HEK293 (cell line): ENCODE results near the gene CDT1.

Source experiments
- EGR2 ChIP-seq: fragments of 450-650 bp; formaldehyde crosslinking; IDR thresholded peaks from 2 replicates; pipeline ENCODE4 v1.5.1; 2016; ENCODE audit warnings: low read depth, missing biosample characterization, missing genetic modification characterization
- FEZF1 ChIP-seq: fragments of 450-650 bp; formaldehyde crosslinking; IDR thresholded peaks from 2 replicates; pipeline ENCODE4 v1.5.1; 2016; ENCODE audit warnings: missing biosample characterization, missing genetic modification characterization
- GLI4 ChIP-seq: fragments of 450-650 bp; formaldehyde crosslinking; IDR thresholded peaks from 2 replicates; pipeline ENCODE4 v1.5.1; 2016; ENCODE audit warnings: missing biosample characterization, missing genetic modification characterization
- HOXA7 ChIP-seq: sonication (generic); formaldehyde crosslinking; IDR thresholded peaks from 2 replicates; pipeline ENCODE4 v1.8.1; 2022; ENCODE audit warnings: missing genetic modification reagents, borderline replicate concordance
- KLF1 ChIP-seq: fragments of 450-650 bp; formaldehyde crosslinking; IDR thresholded peaks from 2 replicates; pipeline ENCODE4 v1.5.1; 2016; ENCODE audit warnings: missing biosample characterization, missing genetic modification characterization
- KLF16 ChIP-seq: fragments of 450-650 bp; formaldehyde crosslinking; IDR thresholded peaks from 2 replicates; pipeline ENCODE4 v1.5.1; 2017; ENCODE audit warnings: missing biosample characterization, missing genetic modification characterization
- MEIS1 ChIP-seq: sonication (generic); formaldehyde crosslinking; IDR thresholded peaks from 2 replicates; pipeline ENCODE4 v1.8.1; 2022; ENCODE audit warnings: missing genetic modification reagents, mild to moderate bottlenecking, borderline replicate concordance
- MYNN ChIP-seq: fragments of 450-650 bp; formaldehyde crosslinking; IDR thresholded peaks from 2 replicates; pipeline ENCODE4 v1.5.1; 2016; ENCODE audit warnings: missing biosample characterization, missing genetic modification characterization, borderline replicate concordance
- MZF1 ChIP-seq: fragments of 450-650 bp; formaldehyde crosslinking; IDR thresholded peaks from 2 replicates; pipeline ENCODE4 v1.5.1; 2017; ENCODE audit warnings: missing biosample characterization, missing genetic modification characterization, borderline replicate concordance
- OSR2 ChIP-seq: fragments of 450-650 bp; formaldehyde crosslinking; IDR thresholded peaks from 2 replicates; pipeline ENCODE4 v1.5.1; 2016; ENCODE audit warnings: missing biosample characterization, missing genetic modification characterization
- PATZ1 ChIP-seq: fragments of 450-650 bp; formaldehyde crosslinking; IDR thresholded peaks from 2 replicates; pipeline ENCODE4 v1.5.1; 2016; ENCODE audit warnings: missing biosample characterization, missing genetic modification characterization
- RBAK ChIP-seq: fragments of 450-650 bp; formaldehyde crosslinking; IDR thresholded peaks from 2 replicates; pipeline ENCODE4 v1.5.1; 2016; ENCODE audit warnings: missing biosample characterization, missing genetic modification characterization
- SALL2 ChIP-seq: fragments of 450-650 bp; formaldehyde crosslinking; IDR thresholded peaks from 2 replicates; pipeline ENCODE4 v1.5.0; 2017; ENCODE audit warnings: missing biosample characterization, mild to moderate bottlenecking, missing genetic modification characterization, borderline replicate concordance
- TCF7L2 ChIP-seq: IDR thresholded peaks from 2 replicates; pipeline ENCODE4 v1.6.1; 2011; ENCODE audit warnings: low read depth, mild to moderate bottlenecking, inconsistent platforms, low read length, moderate library complexity, borderline replicate concordance
- TSHZ1 ChIP-seq: fragments of 450-650 bp; formaldehyde crosslinking; IDR thresholded peaks from 2 replicates; pipeline ENCODE4 v1.5.1; 2016; ENCODE audit warnings: missing biosample characterization, missing genetic modification characterization, borderline replicate concordance
- YY1 ChIP-seq: fragments of 450-650 bp; formaldehyde crosslinking; IDR thresholded peaks from 2 replicates; pipeline ENCODE4 v1.5.1; 2018; ENCODE audit warnings: missing biosample characterization, missing genetic modification characterization
- ZBTB17 ChIP-seq: fragments of 450-650 bp; formaldehyde crosslinking; IDR thresholded peaks from 2 replicates; pipeline ENCODE4 v1.5.1; 2016; ENCODE audit warnings: missing biosample characterization, missing genetic modification characterization
- ZFP69B ChIP-seq: fragments of 450-650 bp; formaldehyde crosslinking; IDR thresholded peaks from 2 replicates; pipeline ENCODE4 v1.5.1; 2016; ENCODE audit warnings: missing biosample characterization, missing genetic modification characterization
- ZNF10 ChIP-seq: fragments of 450-650 bp; formaldehyde crosslinking; IDR thresholded peaks from 2 replicates; pipeline ENCODE4 v1.5.1; 2017; ENCODE audit warnings: missing biosample characterization, missing genetic modification characterization
- ZNF114 ChIP-seq: fragments of 450-650 bp; formaldehyde crosslinking; IDR thresholded peaks from 2 replicates; pipeline ENCODE4 v1.5.0; 2017; ENCODE audit warnings: missing biosample characterization, missing genetic modification characterization
- ZNF184 ChIP-seq: fragments of 450-650 bp; IDR thresholded peaks from 2 replicates; pipeline ENCODE4 v1.5.1; 2018; ENCODE audit warnings: missing biosample characterization, mild to moderate bottlenecking, missing genetic modification characterization
- ZNF2 ChIP-seq: fragments of 450-650 bp; formaldehyde crosslinking; IDR thresholded peaks from 2 replicates; pipeline ENCODE4 v1.5.1; 2016; ENCODE audit warnings: missing biosample characterization, missing genetic modification characterization
- ZNF223 ChIP-seq: fragments of 450-650 bp; formaldehyde crosslinking; IDR thresholded peaks from 2 replicates; pipeline ENCODE4 v1.5.1; 2016; ENCODE audit warnings: missing biosample characterization, missing genetic modification characterization
- ZNF335 ChIP-seq: fragments of 450-650 bp; formaldehyde crosslinking; conservative IDR thresholded peaks from 2 replicates; pipeline ENCODE4 v1.5.1; 2016; ENCODE audit warnings: missing biosample characterization, missing genetic modification characterization
- ZNF423 ChIP-seq: fragments of 450-650 bp; formaldehyde crosslinking; IDR thresholded peaks from 2 replicates; pipeline ENCODE4 v1.5.1; 2016; ENCODE audit warnings: missing biosample characterization, missing genetic modification characterization
- ZNF513 ChIP-seq: fragments of 450-650 bp; IDR thresholded peaks from 2 replicates; pipeline ENCODE4 v1.5.1; 2018; ENCODE audit warnings: missing biosample characterization, missing genetic modification characterization
- ZNF560 ChIP-seq: fragments of 450-650 bp; formaldehyde crosslinking; IDR thresholded peaks from 2 replicates; pipeline ENCODE4 v1.5.1; 2017; ENCODE audit warnings: missing biosample characterization, missing genetic modification characterization, borderline replicate concordance
- ZNF596 ChIP-seq: fragments of 450-650 bp; IDR thresholded peaks from 2 replicates; pipeline ENCODE4 v1.5.0; 2018; ENCODE audit warnings: missing biosample characterization, mild to moderate bottlenecking, missing genetic modification characterization, moderate library complexity
- ZNF654 ChIP-seq: fragments of 450-650 bp; formaldehyde crosslinking; IDR thresholded peaks from 2 replicates; pipeline ENCODE4 v1.5.1; 2016; ENCODE audit warnings: low read depth, missing biosample characterization, missing genetic modification characterization
- ZNF664 ChIP-seq: fragments of 450-650 bp; formaldehyde crosslinking; IDR thresholded peaks from 2 replicates; pipeline ENCODE4 v1.5.1; 2016; ENCODE audit warnings: missing biosample characterization, missing genetic modification characterization
- ZNF707 ChIP-seq: fragments of 450-650 bp; formaldehyde crosslinking; IDR thresholded peaks from 2 replicates; pipeline ENCODE4 v1.5.1; 2016; ENCODE audit warnings: missing biosample characterization, missing genetic modification characterization
- ZNF830 ChIP-seq: fragments of 450-650 bp; IDR thresholded peaks from 2 replicates; pipeline ENCODE4 v1.5.0; 2018; ENCODE audit warnings: missing biosample characterization, missing genetic modification characterization, low read depth, mild to moderate bottlenecking, moderate library complexity

The CDT1 gene

DNA sequence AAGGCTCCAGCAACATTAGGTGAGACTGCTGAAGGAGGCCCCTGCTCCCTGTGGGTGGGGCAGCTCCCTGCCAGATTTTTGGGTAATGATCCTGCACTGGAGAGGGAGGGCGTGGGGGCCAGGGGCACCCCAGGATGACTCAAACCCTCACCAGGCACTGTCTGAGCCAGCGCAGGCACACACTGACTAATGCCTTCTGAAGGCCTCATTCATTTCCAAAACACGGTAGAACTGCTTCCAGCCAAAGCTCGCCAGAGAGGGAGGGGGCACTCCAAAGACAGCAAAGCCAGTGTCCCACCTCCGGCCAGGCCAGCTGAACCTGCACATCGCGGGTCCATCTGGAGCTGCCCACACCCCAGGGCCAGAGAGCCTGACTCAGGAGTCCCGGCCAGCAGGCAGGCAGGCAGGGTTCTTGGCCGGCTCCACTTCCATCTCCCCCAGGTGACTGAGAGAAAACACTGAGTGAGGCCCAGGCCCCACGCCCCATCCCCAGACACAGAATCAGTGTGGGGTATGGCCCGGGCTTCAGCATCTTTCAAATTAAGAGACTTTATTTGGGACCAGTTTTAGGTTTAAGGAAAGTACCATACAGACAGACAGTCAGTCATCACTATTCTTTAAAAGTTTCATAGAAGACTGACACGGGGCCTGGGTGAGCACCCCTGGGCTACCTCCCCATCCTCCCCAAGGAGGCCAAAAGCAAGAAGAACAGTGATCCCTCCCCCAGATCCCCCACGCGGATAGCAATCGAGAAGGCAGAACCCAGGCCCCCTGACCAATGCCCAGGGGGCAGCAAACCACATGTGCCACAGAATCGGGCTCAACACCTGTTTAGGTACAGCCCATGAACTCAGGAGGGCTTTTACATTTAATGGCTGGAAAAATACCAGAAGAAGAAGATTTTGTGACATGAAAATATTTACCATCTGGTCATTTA, 20.9 kb upstream of the CDT1 start (continued):
- TF ChIP-seq TSHZ1 (tag by site-specific recombination): no peak
- TF ChIP-seq HOXA7 (CRISPR knock-in tag): no peak
- no peak for TF ChIP-seq ZNF2 (tag by site-specific recombination)
- TF ChIP-seq FEZF1: no peak
- no peak for TF ChIP-seq RBAK (tag by site-specific recombination)
- TF ChIP-seq ZNF560 (tag by site-specific recombination): no peak
- TF ChIP-seq ZNF596 (tag by site-specific recombination): no peak
- TF ChIP-seq KLF1 (tag by site-specific recombination): peak; percentile 66; the same call in 1 of the 2 replicates
- no peak for TF ChIP-seq ZFP69B (tag by site-specific recombination)
- peak; percentile 97 for TF ChIP-seq ZNF10
- no peak for TF ChIP-seq ZNF513 (tag by site-specific recombination)
- TF ChIP-seq ZNF654 (tag by site-specific recombination): no peak
- TF ChIP-seq ZNF664 (tag by site-specific recombination): no peak
- TF ChIP-seq KLF16 (tag by site-specific recombination): no peak
- TF ChIP-seq ZNF223 (tag by site-specific recombination): no peak
- peak; percentile 74 for TF ChIP-seq ZNF335 (tag by site-specific recombination)
- no peak for TF ChIP-seq EGR2 (tag by site-specific recombination)
- TF ChIP-seq ZNF830 (tag by site-specific recombination): no peak
- TF ChIP-seq MZF1 (tag by site-specific recombination): no peak
- TF ChIP-seq ZBTB17: no peak
- no peak for TF ChIP-seq ZNF184 (tag by site-specific recombination)
- TF ChIP-seq GLI4 (tag by site-specific recombination): no peak
- TF ChIP-seq SALL2 (tag by site-specific recombination): no peak
- TF ChIP-seq TCF7L2: no peak
- TF ChIP-seq ZNF114 (tag by site-specific recombination): no peak
- 0 out of 2 replicates have a peak, but pooled peaks have one; percentile 23 for TF ChIP-seq MYNN
- TF ChIP-seq PATZ1 (tag by site-specific recombination): peak; percentile 82
- no peak for TF ChIP-seq MEIS1 (CRISPR knock-in tag)
- TF ChIP-seq OSR2 (tag by site-specific recombination): no peak
- no peak for TF ChIP-seq YY1 (tag by site-specific recombination)
- no peak for TF ChIP-seq ZNF707 (tag by site-specific recombination)
- TF ChIP-seq ZNF423 (tag by site-specific recombination): no peak
